NT2/D1 (cell line): ENCODE data around the gene PPM1B.

ENCODE experiments used
- SUZ12 ChIP-seq: IDR thresholded peaks from 2 replicates; pipeline ENCODE4 v1.6.1; 2011; ENCODE audit not compliant: insufficient read length, insufficient read depth; ENCODE audit errors: extremely low read depth
- YY1 ChIP-seq: IDR thresholded peaks from 2 replicates; pipeline ENCODE4 v1.6.1; 2011; ENCODE audit not compliant: insufficient read length, insufficient read depth
- ZNF274 ChIP-seq: IDR thresholded peaks from 2 replicates; pipeline ENCODE4 v1.6.1; 2011; ENCODE audit warnings: mild to moderate bottlenecking, low read depth, low read length

DNA sequence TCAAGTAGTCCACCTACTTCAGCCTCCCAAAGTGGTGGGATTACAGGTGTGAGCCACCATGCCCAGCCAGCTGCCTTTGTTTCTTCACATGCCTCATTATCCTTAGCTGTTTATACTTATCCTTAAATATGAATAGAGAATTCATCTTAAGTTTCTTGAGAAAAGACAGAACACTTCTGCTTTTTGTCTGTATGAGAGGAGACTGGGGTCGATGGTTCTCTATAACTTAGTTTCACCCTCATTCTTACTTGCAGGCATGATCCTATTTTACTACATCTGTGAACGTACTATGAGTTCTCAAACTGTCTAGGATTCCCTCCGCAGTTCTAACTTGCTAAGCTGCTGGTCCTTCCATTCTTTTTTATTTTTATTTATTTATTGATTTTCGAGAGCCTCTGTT, 20.4 kb downstream of the PPM1B start:
- TF ChIP-seq YY1 (no peak), ZNF274 (no peak), SUZ12 (no peak)
